Jurkat, Clone E6-1 (cell line): ENCODE measurements around the gene C5.

ENCODE experiments used
- DNase-seq: peaks from one replicate; pipeline ENCODE4 v3.0.0-alpha.2; 2011; ENCODE audit warnings: low read depth, low spot score
- H3K4me3 ChIP-seq: 2 replicates; pipeline ENCODE4 v1.5.1; 2011; ENCODE audit warnings: mild to moderate bottlenecking, low read length, control low read depth, moderate library complexity

Gene C5

GRCh38 chr9:120950421-120951388 lies 99.4 kb downstream of the C5 start:
- no peak for DNase-seq
- no peak overlapping the region for H3K4me3 ChIP-seq

- no peak for DNase-seq
- H3K4me3 ChIP-seq, result no peak overlapping the region
Measured at GRCh38 chr9:120949290-120949689, 100.8 kb downstream of the C5 start.

GRCh38 chr9:120948824-120949223 lies 101.3 kb downstream of the C5 start:
- no peak overlapping the region for H3K4me3 ChIP-seq
- DNase-seq, result no peak

GRCh38 chr9:120947222-120947621 lies 102.9 kb downstream of the C5 start:
- DNase-seq, result no peak

GRCh38 chr9:120946259-120946658 lies 103.8 kb downstream of the C5 start:
- no peak overlapping the region for H3K4me3 ChIP-seq
- DNase-seq, result no peak

More at GRCh38 chr9:120947222-120947621, 102.9 kb downstream of the C5 start:
- H3K4me3 ChIP-seq, result no peak overlapping the region

GRCh38 chr9:120944948-120945347 lies 105.1 kb downstream of the C5 start:
- no peak overlapping the region for H3K4me3 ChIP-seq
- DNase-seq, result no peak

GRCh38 chr9:120944434-120944843 lies 105.6 kb downstream of the C5 start:
- no peak for DNase-seq

GRCh38 chr9:120942186-120943001 lies 107.7 kb downstream of the C5 start:
- no peak overlapping the region for H3K4me3 ChIP-seq
- DNase-seq, result no peak

More at GRCh38 chr9:120944434-120944843, 105.6 kb downstream of the C5 start:
- H3K4me3 ChIP-seq, result no peak overlapping the region

- no peak overlapping the region for H3K4me3 ChIP-seq
- no peak for DNase-seq
Measured at GRCh38 chr9:120941046-120941770, 108.9 kb downstream of the C5 start.

GRCh38 chr9:120940573-120940972 lies 109.5 kb downstream of the C5 start:
- no peak for DNase-seq
- H3K4me3 ChIP-seq, result no peak overlapping the region

GRCh38 chr9:120938851-120939250 lies 111.2 kb downstream of the C5 start:
- no peak for DNase-seq
- no peak overlapping the region for H3K4me3 ChIP-seq

GRCh38 chr9:120937596-120937995 lies 112.5 kb downstream of the C5 start:
- no peak overlapping the region for H3K4me3 ChIP-seq

GRCh38 chr9:120937127-120937526 lies 112.9 kb downstream of the C5 start:
- H3K4me3 ChIP-seq, result no peak overlapping the region
- DNase-seq, result no peak

More at GRCh38 chr9:120937596-120937995, 112.5 kb downstream of the C5 start:
- no peak for DNase-seq

- DNase-seq, result no peak
- H3K4me3 ChIP-seq, result no peak overlapping the region
Measured at GRCh38 chr9:120936764-120937122, 113.3 kb downstream of the C5 start.

GRCh38 chr9:120936011-120936763 lies 113.9 kb downstream of the C5 start:
- peak overlapping the region; percentile 11; the same call in 1 of the 2 replicates for H3K4me3 ChIP-seq
- peak; percentile 93 for DNase-seq

GRCh38 chr9:120935383-120935857 lies 114.7 kb downstream of the C5 start:
- no peak for DNase-seq

GRCh38 chr9:120934281-120934680 lies 115.8 kb downstream of the C5 start:
- no peak overlapping the region for H3K4me3 ChIP-seq

More at GRCh38 chr9:120935383-120935857, 114.7 kb downstream of the C5 start:
- H3K4me3 ChIP-seq, result no peak overlapping the region

GRCh38 chr9:120933310-120934055 lies 116.6 kb downstream of the C5 start:
- DNase-seq, result no peak
- no peak overlapping the region for H3K4me3 ChIP-seq

More at GRCh38 chr9:120934281-120934680, 115.8 kb downstream of the C5 start:
- DNase-seq, result no peak
